GM12872 (cell line): ENCODE results near the gene CCL20.

Experiments used
- TF ChIP-seq, protein P1 (sequence below): IDR thresholded peaks from 3 replicates; pipeline ENCODE4 v1.5.1; 2011; ENCODE audit warnings: low read depth, mild to moderate bottlenecking, low read length, moderate library complexity; ENCODE audit not compliant: insufficient read depth

CCL20 gene

DNA sequence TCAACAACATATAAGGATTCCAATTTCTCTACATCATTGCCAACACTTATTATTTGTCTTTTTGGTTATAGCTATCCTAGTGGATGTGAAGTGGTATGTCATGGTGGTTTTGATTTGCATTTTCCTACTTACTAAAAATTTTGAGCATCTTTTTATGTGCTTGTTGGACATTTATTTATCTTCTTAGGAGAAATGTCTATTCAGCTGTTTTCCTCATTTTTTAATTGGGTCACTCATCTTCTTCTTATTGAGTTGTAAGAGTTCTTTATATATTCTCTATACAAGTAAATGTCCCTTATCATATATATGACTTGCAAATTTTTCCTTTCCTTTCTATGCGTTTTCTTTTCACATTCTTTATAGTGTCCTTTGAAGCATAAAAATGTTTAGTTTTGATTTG lies 4.7 kb upstream of the CCL20 start:
- TF ChIP-seq, protein P1, sequence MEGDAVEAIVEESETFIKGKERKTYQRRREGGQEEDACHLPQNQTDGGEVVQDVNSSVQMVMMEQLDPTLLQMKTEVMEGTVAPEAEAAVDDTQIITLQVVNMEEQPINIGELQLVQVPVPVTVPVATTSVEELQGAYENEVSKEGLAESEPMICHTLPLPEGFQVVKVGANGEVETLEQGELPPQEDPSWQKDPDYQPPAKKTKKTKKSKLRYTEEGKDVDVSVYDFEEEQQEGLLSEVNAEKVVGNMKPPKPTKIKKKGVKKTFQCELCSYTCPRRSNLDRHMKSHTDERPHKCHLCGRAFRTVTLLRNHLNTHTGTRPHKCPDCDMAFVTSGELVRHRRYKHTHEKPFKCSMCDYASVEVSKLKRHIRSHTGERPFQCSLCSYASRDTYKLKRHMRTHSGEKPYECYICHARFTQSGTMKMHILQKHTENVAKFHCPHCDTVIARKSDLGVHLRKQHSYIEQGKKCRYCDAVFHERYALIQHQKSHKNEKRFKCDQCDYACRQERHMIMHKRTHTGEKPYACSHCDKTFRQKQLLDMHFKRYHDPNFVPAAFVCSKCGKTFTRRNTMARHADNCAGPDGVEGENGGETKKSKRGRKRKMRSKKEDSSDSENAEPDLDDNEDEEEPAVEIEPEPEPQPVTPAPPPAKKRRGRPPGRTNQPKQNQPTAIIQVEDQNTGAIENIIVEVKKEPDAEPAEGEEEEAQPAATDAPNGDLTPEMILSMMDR = no peak

DNA sequence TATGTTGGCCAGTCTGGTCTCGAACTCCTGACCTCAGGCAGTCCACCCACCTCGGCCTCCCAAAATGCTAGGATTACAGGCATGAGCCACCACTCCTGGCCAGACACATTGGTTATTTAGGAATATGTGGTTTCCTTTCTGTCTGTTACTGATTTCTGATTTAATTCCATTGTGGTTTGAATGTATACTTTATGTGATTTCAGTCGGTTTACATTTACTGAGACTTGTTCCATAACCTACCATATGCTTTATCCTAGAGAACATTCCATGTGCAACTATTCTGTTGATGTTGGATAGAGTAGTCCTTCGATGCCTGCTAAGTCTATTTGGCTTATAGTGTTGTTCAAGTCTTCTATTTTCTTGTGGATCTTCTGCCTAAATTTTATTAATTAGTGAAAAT lies 1.6 kb upstream of the CCL20 start:
- TF ChIP-seq, protein P1 = no peak

- TF ChIP-seq, protein P1 = no peak
These were observed 447 bp upstream of the CCL20 start for GRCh38 chr2:227813229-227813561.

DNA sequence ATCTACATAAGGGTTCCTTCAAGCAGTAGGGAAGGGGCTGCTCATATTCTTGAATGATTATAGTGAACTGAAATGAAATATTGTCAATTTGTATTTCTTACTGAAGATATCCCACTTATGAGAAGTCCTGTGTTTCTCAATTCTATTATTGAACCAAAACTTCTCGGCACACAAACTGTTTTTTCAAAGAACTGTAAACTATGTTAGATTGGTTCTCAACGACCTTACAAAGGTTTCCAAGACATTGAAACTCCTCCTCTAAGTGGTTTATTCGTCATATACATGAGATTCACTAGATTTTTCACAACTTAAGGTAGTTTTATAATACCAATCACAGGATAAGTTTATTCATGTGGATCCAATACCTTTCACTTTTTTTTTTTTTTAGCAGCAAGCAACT lies 1.4 kb downstream of the CCL20 start:
- TF ChIP-seq, protein P1 = no peak

- TF ChIP-seq, protein P1 = no peak
These were observed 3.1 kb downstream of the CCL20 start for GRCh38 chr2:227816507-227817294.

- TF ChIP-seq, protein P1 = no peak
These were observed 3.7 kb downstream of the CCL20 start for GRCh38 chr2:227817336-227817735.

- TF ChIP-seq, protein P1 = no peak
These were observed 4.4 kb downstream of the CCL20 start for GRCh38 chr2:227817850-227818674.
